ENCODE data around the gene SLC16A10.
"Not testable (repeated sequence)": the region's sequence is repeated elsewhere in the genome, so short reads cannot be mapped to it uniquely, and the experiment has no call there.

The SLC16A10 gene

DNA sequence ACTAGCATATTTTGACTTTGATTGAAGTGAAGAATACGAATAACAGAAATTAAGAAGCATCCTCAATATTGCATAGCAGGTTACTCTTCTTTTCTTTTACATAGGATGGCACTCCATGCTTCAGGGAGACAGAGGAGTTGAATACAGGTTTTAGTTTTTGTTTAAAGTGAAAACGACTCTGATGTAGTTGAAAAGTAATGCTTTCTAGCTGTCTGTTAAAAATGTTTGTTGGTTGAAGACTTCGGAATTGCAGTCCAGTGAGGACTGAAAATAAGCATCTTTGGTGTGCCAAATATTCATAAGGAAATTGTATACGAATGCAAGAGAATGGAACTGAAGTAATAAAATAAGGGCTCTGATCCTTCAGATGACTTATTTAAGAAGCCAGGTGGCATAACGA is 618 bp upstream of the SLC16A10 start:
- DNase-seq, result no peak

DNA sequence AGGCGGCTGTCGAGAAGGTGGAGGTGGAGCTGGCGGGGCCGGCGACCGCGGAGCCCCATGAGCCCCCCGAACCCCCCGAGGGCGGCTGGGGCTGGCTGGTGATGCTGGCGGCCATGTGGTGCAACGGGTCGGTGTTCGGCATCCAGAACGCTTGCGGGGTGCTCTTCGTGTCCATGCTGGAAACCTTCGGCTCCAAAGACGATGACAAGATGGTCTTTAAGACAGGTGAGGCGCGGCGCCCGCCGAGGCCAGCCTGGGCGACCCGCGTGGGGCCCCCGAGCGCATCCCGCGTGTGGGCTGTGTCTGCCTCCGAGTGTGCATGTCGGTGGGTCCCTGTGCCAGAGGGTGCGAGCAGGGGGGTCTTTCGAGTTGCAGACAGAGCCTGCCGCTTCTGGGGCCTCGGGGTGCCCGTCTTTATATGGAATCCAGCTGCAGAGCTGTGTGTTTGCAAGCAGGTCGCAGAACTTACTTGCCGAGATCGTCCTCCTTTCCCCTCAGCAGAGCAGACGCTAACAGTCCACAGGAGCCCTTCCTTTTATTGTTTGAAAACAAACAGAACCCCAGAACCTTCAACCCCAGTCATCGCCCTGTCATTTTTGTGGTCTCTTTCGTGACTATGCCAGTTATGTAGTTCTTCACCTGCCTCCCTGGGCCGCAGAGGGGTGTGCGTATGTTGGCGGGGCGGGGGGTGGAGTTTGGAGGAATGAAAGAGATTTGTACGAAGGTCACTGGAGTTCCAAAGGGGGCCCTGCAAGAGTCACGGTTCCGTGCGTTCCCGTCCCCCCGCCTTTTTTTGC is 766 bp downstream of the SLC16A10 start:
- DNase-seq, result no peak

DNA sequence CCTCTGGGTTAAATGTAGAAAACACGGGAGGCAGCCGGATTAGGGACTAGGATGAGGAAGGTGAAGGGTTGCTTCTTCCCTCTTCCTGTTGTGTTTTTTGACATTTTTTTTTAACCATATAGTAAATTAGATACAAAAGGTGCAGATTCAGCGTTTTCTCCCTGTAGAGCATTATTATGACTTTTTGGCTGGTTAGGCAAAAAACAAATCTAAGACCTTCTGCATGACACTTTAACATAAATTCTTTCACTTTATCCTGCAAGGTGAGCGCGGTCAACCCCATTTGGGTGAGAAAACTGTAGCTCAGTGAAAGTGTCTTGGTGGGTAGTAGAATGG is 1.3 kb downstream of the SLC16A10 start:
- no peak for DNase-seq

DNA sequence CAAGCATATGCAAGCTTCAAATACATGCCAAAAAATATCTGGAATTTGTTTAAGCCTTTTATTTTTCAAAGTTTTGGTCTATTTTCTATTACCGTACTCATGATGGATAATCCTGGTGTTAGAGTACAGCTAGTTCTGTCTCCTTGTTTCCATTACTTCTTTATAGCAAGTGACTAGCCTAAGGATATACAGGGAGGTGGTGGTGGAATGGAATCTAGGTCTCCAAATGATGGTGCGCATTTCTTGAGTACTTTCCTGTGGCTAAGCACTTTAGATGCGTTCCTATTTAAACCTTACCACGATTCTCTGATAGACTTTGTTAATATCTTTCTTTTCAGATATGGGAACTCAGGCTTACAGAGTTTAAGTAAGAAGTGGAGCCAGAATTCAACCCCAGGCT is 3.5 kb downstream of the SLC16A10 start:
- DNase-seq, result no peak

DNA sequence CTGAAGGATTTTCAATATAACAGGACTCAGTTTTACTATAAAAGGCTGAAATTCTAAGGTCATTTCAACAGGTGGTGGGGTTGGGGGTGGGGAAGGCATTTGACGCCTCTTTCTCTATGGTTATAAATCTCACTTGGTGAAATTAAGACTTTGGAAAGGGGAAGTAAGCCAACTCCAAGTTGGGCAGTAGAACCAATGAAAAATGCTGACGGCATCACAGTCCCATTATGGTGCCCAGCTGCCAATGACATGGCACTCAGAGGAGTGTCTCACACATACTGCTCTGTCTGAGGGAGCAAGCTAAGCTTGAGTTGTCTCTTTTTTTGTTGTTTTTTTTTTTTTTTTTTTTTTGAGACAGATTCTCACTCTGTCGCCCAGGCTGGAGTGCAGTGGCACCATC is 4.7 kb downstream of the SLC16A10 start:
- no peak for DNase-seq

DNA sequence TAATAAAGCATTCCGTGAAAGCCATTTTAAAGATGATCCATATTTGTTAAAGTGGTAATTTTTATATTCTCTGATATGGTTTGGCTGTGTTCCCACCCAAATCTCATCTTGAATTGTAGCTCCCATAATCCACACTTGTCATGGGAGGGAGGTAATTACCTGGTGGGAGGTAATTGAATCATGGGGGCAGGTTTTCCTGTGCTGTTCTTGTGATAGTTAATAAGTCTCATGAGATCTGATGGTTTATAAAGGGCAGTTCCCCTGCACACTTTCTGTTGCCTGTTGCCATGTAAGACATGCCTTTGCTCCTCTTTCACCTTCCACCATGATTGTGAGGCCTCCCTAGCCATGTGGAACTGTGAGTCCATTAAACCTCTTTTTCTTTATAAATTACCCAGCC is 8.2 kb downstream of the SLC16A10 start:
- not testable (repeated sequence) for DNase-seq

DNA sequence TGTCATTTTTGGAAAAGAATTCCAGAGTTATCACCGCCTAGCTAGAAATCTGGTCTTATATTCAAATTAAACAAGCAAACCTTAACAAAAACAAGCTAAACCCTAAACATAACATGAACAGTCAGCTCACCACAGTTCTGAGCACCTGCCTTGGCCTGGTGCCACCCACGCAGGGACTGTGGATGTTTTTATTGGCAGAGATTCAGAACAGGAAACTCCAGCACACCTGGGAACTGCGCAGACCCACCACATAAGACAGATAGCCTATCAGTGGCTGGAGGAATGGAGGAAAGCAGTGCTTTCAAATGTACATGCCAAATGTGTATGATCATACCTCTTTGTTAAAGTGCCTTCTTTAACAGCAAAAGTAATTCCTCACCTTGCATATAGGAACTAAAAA is 8.9 kb downstream of the SLC16A10 start:
- no peak for DNase-seq

DNA sequence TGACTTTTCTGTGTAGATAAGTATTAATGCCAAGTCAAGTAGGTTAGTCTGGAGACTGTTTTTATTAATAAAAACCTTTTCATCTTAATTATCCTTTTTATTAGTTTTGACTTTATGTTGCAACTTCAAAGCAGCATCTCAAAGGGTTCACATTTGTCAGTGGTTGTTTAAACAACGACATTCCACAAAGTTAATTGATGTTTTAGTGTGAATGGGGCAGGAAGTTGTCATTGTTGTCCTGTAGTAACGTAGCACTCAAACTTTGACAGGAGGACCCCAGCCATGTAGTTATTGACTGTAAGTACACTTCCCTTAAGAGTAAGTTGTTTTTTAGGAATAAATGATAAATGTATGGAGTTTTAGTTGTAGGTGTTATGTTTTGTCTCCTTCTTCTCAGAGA is 11.3 kb downstream of the SLC16A10 start:
- no peak for DNase-seq

DNA sequence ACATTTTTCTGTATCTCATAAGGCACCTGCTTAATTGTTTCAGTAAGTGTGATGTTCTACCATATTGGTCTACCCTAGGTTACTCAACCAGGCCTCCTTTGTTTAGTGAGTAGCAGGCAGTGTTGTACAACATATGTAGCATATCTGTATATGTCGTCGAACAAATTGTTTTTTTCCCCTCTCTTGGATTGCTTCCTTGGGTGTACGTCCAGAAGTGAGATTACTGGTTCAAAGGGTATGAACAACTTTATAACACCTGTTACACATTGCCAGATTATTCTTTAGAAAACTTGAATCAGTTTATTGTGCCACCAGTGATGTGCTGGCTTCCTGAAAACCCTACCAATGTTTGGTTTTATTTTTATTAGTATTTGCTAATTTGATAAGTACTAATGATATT is 14.7 kb downstream of the SLC16A10 start:
- DNase-seq, result no peak

DNA sequence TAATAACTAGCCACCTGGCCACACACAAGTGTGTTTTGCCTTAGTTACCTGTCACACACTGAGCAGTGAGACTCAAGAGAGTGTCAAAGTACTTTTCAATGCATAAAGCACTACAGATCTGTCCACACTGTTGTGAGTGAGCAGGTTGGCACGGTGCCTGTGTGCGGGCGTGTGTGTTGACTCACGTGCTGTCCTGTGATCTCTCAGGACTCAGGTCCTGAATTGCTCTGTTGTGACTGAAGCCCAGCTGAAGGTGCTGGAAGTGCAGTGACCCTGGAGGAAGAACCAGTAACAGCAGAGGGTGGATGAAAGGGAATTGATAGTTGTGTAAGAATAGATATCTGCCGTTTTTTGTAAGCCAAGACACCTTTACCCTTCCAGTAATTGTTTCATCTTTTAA is 18.3 kb downstream of the SLC16A10 start:
- DNase-seq, result peak; percentile 60

DNA sequence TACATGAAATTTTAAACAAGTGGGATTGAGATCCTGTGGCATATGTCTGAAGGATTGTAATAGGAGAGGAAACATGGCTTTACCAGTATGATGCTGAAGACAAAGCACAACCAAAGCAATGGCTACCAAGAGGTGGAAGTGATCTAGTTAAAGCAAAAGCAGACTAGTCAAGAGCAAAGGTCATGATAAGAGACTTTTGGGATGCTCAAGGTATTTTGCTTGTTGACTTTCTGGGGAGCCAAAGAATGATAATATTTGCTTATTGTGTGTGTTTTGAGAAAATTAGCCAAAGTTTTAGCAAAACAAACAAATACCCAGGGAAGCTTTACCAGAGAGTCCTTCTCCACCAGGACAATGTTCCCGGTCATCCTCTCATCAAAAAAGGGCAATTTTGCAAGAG is 20.3 kb downstream of the SLC16A10 start:
- no peak for DNase-seq

DNA sequence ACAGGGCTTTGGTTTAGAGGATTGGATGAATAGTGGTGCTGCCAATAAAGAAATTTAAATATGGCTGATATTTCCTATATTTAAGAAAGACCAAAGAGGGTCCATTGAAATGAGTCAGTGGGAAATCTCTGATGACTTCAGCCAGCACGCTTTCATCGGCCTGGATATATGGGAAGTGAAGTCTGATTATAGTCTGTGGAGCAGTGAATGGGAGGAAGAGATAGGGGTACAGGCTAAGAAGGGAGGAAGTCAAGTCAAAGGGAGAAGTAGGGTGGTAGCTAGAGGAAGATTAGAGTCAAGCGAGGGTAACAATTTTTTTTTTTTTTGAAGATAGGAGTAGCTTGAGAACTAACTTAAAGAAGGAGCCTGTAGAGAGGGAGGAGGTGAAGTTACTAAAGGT is 22.7 kb downstream of the SLC16A10 start:
- DNase-seq, result peak; percentile 31

DNA sequence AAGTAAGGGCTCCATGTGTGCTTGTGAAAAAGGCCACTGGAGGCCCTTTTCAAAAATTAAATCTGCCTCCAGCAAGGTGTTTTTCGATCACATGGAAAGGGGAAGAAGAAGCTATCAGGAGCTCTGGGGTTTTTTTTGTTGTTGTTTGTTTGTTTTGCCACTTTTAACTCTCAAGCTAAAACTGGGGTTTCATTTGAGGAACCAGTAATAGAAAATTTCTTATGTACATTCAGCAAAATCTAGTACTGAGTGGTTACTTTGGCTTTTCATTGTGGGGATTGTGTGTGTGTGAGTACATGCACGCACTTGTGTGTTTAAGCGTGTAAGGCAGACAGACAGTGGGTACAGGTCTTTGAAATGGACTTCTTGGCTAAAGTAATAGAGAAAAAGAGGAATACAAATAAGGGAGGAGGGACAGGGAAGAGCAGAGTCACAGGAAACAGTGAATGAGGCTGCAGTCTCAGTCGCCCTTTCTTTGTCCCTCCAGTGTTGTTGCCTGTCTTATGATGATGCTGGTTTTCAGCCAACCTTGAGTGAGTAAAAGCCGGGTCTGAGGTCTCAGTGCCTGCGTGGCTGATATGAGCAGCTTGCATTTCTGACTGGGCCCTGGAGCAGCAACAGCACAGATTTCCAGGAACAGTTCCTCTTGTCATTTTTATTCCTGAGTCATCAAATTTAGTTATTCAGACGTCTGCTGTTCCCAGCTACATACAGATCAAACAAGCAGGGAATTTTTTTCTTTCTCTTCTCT is 26.2 kb downstream of the SLC16A10 start:
- DNase-seq, result peak; percentile 86

DNA sequence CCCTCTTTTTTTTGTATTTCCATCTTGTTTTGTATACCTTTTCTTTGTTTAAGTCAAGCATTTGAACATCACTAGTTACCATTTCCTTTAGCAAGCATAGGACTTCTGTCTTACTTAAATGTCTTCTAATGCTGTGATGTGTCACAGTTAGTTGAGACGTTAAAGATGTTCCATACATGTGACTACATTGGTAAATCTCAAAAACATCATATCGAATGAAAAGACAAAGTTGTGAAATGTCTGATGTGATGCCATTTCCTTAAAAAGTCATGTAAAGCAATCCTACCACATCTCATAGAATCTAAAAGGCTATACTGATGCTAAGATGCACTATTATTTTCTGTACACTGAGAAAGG is 26.8 kb downstream of the SLC16A10 start:
- peak; percentile 98 for DNase-seq

DNA sequence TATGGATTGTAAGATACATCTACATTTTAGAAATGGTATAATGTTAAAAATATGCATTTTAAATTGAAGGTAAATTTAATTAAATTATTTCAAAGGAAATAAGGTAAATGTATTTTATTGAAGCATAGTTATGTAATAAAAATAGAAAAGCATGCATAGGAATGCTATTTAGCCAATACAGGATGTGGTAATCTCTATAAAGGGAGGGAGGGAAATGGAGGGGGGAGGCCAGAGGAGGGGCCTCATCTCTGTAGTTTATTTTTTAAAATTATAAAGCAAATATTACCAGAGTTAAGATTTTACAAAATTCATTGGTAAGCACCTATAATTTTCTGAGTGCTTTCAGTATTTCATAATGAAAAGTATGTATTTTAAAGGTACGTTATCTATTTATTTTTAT is 27.2 kb downstream of the SLC16A10 start:
- no peak for DNase-seq

DNA sequence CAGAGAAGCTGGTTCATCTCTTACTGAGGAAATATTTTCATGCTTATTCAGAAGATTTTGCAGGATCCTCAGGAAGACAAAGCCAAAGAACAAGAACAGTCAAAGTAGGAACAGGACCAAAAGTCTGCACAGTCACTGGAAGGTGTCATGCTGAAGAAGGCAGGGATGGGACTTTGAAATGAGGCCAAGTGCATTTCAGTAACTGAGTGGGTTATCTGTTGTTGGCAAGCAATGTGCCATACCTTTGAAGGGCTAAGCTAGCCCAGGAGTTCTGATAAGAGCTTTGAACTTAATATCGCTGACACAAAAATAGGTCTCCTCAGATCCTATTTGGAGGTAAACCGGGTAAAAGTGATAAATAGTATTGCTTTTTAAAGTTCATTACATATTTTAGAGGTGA is 31.5 kb downstream of the SLC16A10 start:
- DNase-seq, result no peak

DNA sequence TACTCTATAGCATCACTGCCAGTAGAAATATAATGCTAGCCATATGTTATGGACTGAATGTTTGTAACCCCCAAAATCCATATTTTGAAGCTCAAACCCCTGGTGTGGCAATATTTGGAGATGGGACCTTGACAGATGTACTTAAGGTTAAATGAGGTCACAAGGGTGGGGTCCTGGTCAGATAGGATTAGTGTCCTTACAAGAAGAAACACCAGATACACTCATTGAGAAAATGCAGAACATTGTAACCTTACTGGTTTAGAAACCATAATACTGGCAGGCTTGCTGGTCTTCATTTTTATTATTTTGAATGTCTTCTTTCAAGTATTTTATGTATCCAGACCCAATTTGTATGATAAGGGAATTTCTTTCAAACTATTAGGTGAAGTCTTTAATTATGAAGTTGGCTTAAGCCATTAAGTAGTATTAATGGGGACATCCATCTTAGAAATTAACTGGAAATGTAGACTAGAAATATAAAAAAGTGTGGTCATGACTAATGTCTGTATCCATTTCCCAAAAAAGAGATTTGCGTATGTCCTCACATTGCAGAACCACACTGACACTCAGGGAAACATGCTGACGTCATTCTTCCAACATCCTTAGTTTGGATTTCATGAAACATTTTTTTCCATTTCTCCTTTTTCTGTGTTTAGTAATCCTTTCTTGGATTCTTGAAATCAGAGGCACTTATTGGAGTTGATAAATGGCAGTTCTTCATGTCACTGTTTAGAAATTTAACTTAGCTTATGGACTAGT is 32.4 kb downstream of the SLC16A10 start:
- peak; percentile 99 for DNase-seq

DNA sequence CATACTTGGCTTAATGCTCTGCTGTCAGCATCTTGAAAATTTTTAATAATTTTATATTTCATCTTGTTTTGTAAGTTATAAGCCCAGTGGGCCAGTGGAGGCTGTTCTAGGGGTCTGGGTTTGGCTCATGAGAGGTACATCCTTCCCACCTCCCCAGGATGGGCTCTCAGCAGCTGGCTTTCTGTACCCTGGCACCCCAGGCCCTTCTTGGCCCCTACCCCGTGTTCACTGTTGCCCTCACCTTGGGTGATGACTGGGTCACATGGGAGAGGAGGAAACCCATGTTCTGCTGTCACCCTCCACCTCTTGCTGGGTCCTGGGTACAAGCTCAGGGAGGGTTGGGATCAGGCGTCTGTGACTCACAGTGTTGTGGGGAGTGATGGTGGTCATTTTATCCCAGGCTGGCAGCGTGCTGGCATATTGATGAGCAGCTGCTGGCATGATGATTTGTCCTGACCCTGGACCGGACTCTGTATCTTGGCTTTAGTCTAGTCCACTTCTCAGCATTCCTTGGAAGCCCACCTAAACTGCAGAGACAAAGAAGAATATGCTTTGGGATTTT is 34.6 kb downstream of the SLC16A10 start:
- DNase-seq, result no peak

DNA sequence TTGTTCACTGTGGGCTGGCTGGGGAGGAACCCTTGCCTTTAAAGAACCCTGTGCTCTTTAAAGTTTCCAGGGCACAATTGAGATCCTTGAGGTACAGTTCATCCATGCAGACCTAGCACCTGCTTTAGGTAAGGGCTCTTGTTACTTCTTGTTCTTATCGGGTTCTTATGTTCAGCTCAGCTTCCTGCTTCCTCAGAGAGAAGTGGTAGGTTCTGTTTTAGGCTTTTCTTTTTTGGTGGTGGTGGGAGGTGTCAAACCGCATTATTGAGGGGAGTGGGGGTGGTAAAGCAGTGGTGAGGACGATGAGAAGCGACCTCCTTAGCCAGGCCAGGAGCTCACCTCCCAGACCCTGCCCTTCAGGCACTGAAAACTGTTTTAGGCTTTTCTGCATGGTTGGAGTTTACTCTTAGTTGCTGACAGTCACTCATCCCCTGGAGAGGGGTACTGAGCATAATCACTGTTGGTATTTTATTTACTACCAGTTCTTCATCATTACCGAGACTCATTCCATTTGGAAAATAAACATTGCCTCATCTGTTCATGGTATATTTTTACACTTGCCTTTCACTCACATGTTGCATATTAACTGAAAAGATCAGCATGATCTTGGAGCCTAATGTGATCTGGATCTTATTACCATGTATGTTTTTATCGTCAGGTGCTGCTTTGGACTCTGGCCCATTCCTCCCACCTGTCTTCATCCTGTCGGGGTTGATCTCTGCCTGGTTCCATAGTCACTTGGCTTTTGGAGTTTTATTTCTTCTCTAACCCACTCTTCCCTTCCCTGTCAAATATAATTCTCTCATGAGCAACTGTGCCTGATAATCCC is 35.4 kb downstream of the SLC16A10 start:
- no peak for DNase-seq

DNA sequence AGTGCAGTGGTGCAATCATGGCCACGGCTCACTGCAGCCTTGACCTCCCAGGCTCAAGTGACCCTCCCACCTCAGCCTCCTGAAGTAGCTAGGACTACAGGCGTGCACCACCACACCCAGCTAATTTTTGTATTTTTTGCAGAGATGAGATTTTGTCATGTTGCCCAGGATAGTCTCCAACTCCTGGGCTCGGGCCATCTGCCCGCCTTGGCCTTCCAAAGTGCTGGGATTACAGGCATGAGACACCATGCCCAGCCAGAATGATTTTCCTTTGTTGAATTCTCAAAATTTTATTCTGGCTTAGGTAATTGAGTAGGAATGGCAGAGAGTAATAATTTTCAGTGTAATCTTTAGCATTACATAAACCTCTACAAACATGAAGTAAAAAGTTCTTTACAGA is 37.1 kb downstream of the SLC16A10 start:
- DNase-seq, result no peak

DNA sequence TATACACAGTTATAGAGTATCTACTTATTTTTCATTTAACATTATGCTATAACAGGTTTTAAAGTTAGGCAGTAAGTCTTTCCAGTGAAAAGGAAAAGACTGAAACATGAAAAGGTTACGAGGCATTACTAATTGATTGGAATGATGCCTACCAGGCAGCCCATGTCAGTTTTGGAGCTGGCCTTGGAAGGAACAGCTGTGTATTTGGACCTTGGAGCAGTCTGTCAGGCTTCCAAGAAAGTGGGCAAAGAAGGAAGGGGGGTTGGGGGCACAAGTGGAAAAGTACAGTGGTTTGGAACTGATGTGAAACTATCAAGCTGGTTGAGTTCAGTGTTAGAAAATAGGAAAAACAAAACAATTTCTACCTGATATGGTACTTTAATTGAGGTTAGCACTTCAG is 41.7 kb downstream of the SLC16A10 start:
- DNase-seq, result no peak

DNA sequence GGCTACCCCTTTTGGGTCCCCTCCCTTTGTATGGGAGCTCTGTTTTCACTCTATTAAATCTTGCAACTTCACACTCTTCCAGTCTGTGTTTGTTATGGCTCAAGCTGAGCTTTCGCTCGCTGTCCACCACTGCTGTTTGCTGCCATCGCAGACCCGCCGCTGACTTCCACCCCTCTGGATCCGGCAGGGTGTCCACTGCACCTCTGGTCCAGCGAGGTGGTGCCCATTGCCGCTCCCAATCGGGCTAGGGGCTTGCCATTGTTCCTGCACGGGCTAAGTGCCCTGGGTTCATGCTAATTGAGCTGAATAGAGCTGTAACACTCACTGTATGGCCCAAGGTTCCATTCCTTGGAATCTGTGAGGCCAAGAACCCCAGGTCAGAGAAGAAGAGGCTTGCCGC is 43.7 kb downstream of the SLC16A10 start:
- not testable (repeated sequence) for DNase-seq

DNA sequence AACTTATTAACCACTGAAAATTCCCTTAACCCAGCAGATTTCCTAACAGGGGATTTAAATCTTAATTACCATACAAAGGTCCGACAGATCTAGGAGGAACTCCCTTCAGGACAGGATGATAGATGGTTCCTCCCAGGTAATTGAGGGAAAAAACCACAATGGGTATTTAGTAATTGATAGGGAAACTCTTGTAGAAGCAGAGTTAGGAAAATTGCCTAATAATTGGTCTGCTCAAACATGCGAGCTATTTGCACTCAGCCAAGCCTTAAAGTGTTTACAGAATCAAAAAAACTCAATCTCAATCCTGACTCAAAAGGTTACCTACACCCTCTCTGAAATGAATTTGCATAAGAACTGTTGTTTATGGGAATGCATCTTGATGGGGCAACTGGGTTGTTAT is 45.4 kb downstream of the SLC16A10 start:
- not testable (repeated sequence) for DNase-seq

Data from inflammatory macrophage treated with lipopolysaccharide for 4 hours (primary cell).